Measurements from ENCODE around the gene CDH4. TPM values are rescaled to one million over a fixed set of nuclear protein-coding genes. Genes with fewer than 3 reads are reported as not detected.

CDH4 gene
- total RNA-seq, 1 experiment from 2014 or later, result not detected

GRCh38 chr20:61728786-61729770 is 477.0 kb downstream of the CDH4 start:
- no peaks in the 10 kb centered on the region for H3K4me1 Mint-ChIP-seq (ENCODE audit: low read depth, unreplicated experiment)
- H3K36me3 Mint-ChIP-seq (ENCODE audit: insufficient read depth, unreplicated experiment), result no peaks in the 10 kb centered on the region
- H3K4me3 ChIP-seq (ENCODE audit: low read depth, low read length), result no peak overlapping the region
- no TSS peak for BruUV-seq (replicated peaks)
- no peak overlapping the region for H3K27ac Mint-ChIP-seq (ENCODE audit: unreplicated experiment)
- CTCF ChIA-PET, result no interaction called here
- H3K4me1 ChIP-seq, result no peaks in the 10 kb centered on the region
- DNase-seq, result no peak
- intact Hi-C loops (cut with micrococcal nuclease; ENCODE audit: unreplicated experiment), result no loop called here
- POLR2A ChIA-PET, result no interaction called here
- H3K27me3 Mint-ChIP-seq (ENCODE audit: insufficient read depth, unreplicated experiment), result peaks cover 20% of the 10 kb centered on the region
- no peak for TF ChIP-seq CTCF (IDR thresholded peaks at IDR 0.05; ENCODE audit: insufficient read depth in 1 of 2, low read depth in 1 of 2, low read length in 1 of 2, severe bottlenecking in 1 of 2, unreplicated experiment in 1 of 2)
- H3K4me3 Mint-ChIP-seq (ENCODE audit: unreplicated experiment), result no peak overlapping the region
- H3K36me3 ChIP-seq (ENCODE audit: control insufficient read depth, insufficient read depth, low read length), result no peaks in the 10 kb centered on the region
- H3K9me3 Mint-ChIP-seq (ENCODE audit: unreplicated experiment), result no peaks in the 10 kb centered on the region
- H3K27me3 ChIP-seq (replicated peaks; ENCODE audit: control insufficient read depth, insufficient read depth, low read length), result peaks cover 3% of the 10 kb centered on the region; the same call in 1 of the 2 replicates
- no peaks in the 10 kb centered on the region for H3K9me3 ChIP-seq

DNA sequence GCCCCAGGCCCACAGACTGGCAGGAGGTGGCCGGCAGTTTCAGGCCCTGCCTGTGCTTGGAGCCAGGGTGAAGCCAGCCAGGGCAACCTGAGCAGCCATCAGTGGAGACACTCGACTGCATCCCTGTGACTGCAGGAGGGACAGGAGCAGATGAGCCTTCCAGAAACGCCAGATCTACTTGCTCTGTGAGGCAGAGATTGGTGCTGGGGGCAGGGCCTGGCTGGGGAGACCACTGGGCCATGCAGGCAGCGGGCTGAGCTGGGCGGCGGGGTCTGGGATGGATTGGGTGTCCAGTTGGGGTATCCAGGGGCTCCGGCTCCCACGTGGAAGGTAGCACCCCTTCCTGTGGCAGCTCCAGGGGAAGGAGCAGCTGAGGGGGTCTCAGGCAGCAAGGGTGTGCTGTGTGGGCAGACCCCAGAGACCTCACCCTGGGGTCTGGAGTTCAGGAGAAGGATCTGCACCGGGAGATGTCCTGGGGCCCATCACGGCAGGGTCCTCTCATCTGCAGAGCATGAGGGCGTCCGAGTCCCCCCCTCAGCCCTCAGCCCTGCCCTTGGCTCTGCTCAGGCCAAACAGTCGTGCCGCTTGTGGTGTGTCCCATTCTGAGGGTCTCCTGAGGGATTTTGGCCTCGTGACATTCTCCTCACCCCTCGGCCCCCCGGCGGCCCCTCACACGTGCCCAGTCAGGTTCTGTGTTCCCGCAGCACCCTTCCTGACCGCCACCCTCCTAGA is 478.7 kb downstream of the CDH4 start:
- H3K27me3 ChIP-seq (replicated peaks; ENCODE audit: control insufficient read depth, insufficient read depth, low read length), result peaks cover 4% of the 10 kb centered on the region; the same call in 1 of the 2 replicates

More for the DNA sequence above, 478.7 kb downstream of the CDH4 start:
- H3K9me3 ChIP-seq, result no peaks in the 10 kb centered on the region
- no peaks in the 10 kb centered on the region for H3K4me1 ChIP-seq
- H3K9me3 Mint-ChIP-seq (ENCODE audit: unreplicated experiment), result no peaks in the 10 kb centered on the region
- no peak for TF ChIP-seq CTCF (IDR thresholded peaks at IDR 0.05; ENCODE audit: insufficient read depth in 1 of 2, low read depth in 1 of 2, low read length in 1 of 2, severe bottlenecking in 1 of 2, unreplicated experiment in 1 of 2)
- H3K4me3 Mint-ChIP-seq (ENCODE audit: unreplicated experiment), result no peak overlapping the region
- no peak overlapping the region for H3K4me3 ChIP-seq (ENCODE audit: low read depth, low read length)
- peaks cover 23% of the 10 kb centered on the region for H3K27me3 Mint-ChIP-seq (ENCODE audit: insufficient read depth, unreplicated experiment)
- no peaks in the 10 kb centered on the region for H3K36me3 Mint-ChIP-seq (ENCODE audit: insufficient read depth, unreplicated experiment)
- no peak overlapping the region for H3K27ac Mint-ChIP-seq (ENCODE audit: unreplicated experiment)
- DNase-seq, result no peak
- H3K36me3 ChIP-seq (ENCODE audit: control insufficient read depth, insufficient read depth, low read length), result no peaks in the 10 kb centered on the region
- intact Hi-C loops (cut with micrococcal nuclease; ENCODE audit: unreplicated experiment), result no loop called here
- H3K4me1 Mint-ChIP-seq (ENCODE audit: low read depth, unreplicated experiment), result no peaks in the 10 kb centered on the region
- ChIA-PET CTCF (no interaction called here), POLR2A (no interaction called here)
- no TSS peak for BruUV-seq (replicated peaks)
